HG02588 (cell line): ENCODE results near the gene CHMP5.

Source experiments
- ATAC-seq: cut with Tn5 transposase; IDR thresholded peaks from one replicate; pipeline ENCODE4 v1.9.1; 2021; ENCODE audit warnings: mild to moderate bottlenecking, moderate library complexity; ENCODE audit not compliant: unreplicated experiment

The CHMP5 gene

DNA sequence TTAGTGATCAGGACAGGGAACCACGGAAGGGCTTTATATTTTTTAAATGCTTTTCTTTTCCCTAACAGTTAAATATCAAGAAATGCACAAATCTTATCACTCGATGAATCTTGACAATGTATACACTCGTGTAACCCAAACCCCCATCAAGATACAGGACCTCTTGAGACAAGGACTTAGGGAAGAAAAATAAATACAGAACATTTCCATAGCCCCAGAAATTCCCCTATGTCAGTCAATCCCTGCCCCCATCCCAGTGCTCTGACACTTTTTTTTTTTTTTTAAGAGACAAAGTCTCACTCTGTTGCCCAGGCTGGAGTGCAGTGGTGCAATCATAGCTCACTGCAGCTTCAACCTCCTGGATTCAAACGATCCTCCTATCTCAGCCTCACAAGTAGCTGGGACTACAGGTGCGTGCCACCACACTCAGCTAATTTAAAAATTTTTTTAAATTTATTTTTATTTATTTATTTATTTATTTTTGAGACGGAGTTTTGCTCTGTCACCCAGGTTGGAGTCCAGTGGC, 22.2 kb upstream of the CHMP5 start:
- no peak for ATAC-seq

DNA sequence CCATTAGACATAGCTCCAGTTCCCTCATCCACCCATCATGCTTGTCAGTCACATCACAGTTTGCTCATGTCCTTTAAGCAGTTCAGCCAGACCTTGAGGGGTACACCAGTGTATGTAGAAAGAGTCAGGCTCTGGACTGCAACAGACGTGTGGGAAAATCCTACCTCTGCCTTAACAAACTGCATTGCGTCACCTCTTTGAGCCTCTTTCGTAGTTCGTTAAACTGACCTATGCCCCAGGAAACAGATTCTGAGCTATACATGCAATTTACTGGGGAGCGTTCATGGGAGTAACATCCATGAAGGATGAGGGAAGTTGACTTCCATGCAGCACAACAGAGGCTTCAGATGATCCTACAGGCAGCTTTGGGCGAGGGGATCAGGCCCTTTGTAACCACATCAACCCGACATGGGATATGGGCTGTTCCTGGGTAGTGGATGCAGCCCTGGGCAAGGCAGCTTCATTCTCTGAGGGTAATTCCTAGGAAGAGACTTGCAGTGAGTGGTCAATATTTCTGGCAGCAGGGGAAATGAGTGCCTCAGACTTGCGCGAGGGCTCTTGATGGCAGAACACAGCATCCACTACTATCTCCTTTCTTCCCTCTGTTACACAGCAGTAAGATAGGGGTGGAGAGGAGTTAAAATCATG, 20.6 kb upstream of the CHMP5 start:
- ATAC-seq = no peak

DNA sequence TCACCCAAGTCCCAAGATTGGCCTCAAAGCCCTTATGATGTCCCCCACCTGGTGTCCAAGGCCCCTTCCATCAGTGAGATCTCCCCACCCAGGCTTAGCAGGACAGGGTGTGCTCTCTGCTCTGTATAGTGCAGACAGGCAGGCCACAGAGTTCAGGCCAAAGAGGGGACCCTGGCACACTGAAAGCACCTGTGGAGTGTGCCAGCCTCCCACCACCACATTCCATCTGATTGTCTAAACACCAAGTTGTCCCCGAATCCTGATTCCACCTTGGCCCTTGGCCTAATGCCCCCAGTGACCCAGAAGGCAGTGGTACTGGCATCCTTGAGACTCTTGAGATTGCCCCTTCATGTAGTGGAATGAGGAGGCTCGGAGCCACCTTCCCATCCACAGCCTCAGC, 19.5 kb upstream of the CHMP5 start:
- no peak for ATAC-seq

DNA sequence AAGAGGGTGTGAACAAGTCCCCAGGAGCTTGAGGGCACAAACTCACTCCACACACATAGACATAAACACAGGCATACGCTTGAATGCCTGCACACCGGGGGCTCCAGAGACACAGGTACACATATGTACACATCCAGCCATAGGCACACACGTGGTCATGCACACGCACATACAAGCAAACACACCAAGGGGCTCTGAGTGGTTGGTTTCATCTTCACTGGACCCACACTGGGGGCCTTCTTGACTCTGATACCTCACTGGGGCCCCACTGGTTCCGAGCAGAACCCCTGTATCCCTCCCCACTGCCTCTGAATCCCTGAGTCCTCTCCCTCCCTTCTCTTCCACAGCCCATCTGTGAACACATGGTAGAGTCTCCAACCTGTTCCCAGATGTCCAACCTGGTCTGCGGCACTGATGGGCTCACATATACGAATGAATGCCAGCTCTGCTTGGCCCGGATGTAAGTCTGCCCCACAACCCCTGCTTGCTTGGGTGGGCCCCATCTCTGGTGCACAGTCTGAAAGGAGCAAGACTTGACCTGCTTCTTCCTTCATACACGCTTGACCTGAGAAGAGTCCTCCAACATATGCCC, 18.5 kb upstream of the CHMP5 start:
- ATAC-seq = no peak

DNA sequence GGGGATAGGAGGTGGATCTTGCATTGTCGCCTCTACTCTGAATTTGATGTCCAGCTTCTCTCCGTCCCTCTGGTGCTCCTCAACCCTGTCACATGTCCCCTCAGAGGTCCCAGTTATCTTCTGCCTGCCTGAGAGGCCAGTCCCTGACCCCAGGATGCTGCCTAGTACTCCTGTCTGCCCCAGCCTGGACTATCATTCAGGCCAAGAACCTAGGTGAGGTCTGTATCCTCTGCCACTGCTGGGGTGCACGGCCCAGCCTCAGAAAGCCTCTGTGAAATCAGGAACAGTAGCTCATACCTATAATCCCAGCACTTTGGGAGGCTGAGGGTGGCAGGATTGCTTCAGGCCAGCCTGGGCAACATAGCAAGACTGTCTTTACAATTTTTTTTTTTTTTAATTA, 16.2 kb upstream of the CHMP5 start:
- ATAC-seq = no peak

DNA sequence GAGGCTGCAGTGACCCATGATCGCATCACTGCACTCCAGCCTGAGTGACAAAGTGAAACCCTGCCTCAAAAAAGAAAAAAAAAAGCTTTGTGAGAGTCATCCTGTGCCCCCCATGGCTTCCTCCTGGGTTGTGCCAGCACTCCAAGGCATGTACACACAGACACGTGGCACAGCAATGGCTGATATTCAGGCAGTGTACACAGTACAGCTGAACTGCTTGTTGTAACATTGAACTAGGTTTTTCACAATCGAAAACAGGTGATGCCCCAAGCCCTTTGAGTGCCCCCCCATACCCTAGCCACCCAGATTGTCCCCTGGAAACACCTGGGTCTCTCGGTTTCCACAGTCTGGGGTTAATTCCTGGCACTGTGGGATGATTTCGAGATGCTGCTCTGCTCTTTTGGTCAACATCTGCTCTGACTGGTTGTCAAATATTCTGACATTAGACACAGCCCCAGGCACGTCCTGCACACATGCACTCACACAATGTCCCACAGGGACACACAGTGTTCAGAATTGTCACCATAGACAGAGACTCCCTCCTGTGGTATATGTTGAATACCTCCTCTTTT, 15.7 kb upstream of the CHMP5 start:
- ATAC-seq = peak; percentile 48

DNA sequence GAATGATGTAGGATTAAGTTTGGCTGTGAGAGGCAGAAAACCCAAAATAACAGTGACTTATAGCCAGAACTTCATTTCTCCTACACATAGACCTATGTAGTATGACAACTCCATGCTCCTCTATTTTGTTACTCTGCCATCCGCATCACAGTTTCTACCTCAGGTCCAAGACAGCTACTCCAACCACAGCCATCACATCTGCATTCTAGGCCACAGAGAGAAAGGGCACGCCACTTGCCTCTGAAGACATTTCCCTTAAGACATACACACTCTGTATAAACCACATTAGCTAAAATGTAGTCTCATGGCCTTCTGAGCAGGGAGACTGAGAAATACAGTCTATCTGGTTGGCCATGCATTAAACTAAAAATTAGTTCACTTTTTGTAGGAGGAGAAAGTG, 14.9 kb upstream of the CHMP5 start:
- no peak for ATAC-seq

DNA sequence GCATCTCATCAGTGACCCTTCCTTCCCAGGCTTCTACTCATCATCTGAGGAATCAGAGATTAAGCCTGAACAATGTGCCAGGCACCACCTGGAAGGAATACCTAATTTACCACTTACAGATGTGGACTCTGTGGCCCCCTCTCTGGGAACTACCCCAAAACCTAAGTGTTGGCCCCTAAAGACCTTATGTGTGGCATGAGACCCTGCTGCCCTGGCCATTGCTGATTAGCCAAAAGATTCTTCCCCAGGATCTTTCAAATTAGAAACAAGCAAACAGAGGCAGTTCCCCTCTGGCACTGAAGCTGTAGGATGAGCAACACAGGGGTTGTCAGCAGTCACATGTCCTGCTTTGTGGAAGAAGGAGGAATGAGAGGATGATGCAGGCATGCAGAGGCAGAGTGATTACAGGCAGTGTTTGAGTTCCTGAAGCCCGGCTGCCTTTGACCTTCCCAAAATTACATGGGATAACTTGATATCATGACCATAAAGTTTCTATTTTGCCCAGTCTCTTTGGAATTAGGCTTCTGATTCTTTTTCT, 14.3 kb upstream of the CHMP5 start:
- ATAC-seq = no peak

DNA sequence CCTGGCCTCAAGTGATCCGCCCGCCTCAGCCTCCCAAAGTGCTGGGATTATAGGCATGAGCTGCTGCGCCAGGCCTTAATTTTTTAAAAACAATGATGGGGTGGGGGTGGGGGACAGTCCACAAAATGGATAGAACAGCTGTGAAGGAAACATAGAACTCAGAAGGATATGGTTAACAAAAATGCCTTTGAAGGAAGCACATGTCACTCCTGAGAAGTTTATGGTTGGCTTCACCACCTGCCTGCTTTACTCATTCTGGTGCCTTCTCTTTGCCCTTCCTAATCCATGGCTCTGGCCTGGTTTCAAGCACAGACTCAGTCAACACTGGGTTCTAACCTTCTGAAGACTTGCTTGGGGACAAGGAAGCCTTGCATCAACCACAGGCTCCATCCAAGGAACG, 10.6 kb upstream of the CHMP5 start:
- ATAC-seq = no peak

DNA sequence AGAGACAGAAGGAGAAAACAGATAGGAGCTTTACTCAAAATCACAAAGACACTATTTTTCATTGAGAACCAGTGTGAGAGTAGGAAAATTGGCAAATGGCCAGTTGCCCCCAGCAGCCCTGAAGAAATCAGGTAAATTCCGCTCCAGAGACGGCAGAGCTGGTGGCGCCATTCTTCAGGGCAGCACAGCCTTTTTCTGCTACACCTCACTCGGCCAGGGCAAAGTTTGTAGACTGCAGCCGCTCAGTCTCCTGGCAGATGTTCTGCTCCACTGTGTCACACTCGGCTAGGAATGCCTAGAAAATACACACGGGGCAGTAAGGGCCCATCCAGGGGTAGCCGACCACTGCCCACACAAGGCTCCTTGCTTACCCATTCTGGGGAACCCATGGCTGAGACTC, 9.8 kb upstream of the CHMP5 start:
- ATAC-seq = no peak

DNA sequence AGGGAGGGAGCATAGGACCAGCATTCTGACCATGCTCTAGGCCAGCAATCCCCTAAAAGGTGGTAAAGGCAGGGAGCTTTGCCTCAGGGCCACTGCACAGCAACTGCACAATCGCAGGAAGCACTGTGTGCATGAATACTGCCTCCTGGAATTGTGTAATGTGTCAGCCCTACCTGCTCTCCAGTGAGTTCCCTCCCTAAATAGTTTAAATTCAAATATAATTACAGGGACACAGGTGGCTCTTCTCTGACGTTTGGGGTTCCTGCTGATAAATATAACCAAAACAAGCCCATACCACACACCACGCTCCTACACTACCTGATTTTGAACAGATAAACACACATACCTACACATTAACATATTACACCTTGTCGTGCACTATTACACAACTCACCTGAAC, 9.4 kb upstream of the CHMP5 start:
- no peak for ATAC-seq

DNA sequence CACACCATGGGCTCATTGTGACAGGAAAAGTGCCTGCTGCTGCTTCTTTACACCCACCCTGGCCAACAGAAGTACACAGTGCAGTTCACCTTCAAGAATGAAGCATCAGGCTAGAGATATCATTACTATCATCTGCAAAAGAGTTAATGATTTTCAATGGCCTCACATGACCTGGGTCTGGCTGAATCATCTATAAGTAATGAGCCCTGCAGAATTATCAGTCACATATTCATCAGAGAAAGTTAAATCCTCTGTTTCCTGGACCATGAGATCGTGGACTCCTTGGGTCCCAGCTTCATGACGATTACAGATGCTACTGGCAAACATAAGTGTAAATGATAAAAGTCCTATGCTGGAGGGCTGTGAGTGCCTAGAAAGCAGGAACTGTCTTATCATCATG, 8.6 kb upstream of the CHMP5 start:
- ATAC-seq = no peak

DNA sequence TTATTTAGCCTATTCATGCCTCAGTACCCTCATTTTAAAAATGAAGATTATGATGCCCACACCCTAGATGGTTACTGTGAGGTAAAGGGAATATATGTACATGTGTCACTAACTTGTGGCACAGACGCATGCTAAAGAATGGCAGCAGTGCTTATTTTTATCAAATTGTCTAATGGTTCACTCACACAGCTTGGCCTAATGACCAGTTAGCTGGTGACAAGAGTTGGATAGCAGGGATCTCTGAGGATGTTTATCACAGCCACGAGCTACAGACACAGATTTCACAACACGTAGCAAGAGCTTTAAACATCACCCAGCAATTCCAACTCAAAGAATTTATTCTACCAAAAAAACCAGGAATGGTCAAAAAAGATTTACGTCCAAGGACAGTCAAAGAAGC, 7.6 kb upstream of the CHMP5 start:
- no peak for ATAC-seq

DNA sequence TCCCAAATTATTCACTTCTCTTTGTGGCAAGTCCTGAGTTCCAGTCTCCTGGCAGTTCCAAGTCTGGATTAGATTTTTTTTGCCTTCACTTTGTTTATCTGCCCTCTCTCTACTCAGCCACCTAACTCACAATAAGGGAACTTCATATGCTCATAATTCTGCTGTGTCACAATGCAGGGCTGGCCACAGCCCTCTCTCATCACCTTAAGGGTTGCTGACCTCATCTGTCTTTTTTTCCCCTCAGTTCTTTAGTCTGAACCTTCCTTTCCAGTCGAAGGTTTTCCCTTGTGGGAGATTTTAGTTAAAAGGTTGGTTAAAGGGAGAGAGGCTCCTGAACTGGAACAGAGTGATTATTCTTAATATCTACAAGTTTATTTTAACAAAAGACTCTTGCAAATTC, 4.5 kb upstream of the CHMP5 start:
- ATAC-seq = no peak

DNA sequence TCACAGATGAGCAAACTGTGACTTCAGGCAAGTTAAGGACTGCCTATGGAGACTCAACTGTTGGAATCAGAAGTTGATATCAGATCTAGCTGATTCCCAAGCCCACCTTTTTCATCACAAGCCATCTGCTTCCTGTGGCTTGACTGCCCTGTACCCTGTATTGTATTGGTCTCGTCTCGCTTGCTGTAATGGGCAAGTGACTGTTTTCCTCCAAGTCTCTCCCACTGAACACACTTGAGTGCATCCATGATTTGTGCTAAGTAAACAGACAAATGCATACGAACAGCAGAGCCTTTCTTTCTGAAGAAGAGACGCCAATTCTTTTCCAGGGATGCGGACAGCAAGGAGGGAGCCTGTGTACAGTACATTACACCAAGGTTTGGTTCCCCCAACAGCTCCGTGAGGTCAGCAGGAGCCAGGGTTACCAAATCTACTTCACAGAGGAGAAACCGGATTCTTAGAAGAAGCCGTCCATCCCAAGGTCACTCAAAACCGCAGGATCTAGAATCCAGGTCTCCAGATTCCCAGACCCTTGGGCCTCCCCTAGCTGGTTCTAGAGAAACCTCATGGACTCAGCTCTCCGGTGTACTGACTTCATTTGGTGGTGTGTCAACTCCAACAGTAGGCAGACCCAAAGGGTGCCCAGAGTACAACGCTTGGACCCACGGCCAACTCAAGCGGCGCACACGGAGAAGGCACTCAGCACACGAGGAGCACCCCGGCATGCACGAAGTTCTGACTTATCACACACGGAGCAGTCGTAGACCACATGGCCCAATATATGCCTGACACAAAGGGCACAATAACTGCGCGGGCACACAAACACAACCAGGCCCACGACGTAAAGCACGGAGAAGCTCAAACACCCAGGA, 1.5 kb upstream of the CHMP5 start:
- ATAC-seq = peak; percentile 4

DNA sequence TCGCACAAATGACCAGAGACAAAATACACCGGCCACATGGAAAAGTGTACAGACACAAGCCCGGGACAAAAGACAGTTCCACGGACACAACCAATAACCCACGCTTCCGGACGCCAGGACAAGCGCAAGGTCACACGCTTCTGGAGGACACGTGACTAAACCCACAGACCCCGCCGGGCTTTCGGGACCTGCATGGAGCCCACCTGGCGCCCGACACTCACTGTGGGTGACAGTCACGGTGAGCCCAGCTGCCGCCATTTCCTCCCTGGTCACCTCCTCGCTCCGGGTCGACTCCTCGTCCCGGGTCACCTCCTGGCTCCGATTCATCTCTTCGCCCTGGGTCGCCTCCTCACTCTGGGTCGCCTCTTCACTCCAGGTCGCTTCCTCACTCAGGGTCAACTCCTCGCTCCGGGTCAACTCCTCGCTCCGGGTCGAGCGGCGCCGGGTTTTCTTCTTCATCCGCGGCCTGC, 811 bp upstream of the CHMP5 start:
- ATAC-seq = peak; percentile 30

DNA sequence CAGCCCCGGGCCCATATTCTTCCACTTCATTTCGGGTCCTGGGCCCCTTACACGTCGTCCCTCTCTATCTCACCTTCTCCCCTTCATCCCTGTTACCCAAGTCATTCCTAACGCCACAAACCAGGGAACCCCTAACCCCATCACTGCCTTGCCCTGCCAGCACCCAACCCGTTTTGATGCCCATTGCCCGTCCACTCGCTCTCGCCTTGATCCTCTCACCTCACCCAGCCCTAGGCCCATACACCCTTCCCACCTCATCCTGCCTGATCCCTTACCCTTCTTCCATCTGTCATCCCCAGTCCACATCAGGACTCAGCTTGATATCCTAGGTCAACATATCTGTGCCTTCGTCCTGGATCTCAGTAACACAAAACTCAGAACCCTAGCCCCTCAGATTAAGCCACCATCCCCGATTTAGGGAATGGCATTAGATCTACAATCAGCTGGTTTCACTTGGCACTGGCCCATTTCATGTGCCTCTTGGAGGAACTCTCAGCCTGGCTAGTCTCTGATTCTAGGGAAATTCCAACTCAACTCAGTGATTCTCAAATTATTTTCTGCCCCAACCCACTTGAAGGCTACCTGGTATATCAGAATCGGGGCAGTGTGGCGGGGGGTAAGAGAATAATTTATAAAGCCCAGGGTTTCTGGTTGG, 489 bp downstream of the CHMP5 start:
- ATAC-seq = no peak

DNA sequence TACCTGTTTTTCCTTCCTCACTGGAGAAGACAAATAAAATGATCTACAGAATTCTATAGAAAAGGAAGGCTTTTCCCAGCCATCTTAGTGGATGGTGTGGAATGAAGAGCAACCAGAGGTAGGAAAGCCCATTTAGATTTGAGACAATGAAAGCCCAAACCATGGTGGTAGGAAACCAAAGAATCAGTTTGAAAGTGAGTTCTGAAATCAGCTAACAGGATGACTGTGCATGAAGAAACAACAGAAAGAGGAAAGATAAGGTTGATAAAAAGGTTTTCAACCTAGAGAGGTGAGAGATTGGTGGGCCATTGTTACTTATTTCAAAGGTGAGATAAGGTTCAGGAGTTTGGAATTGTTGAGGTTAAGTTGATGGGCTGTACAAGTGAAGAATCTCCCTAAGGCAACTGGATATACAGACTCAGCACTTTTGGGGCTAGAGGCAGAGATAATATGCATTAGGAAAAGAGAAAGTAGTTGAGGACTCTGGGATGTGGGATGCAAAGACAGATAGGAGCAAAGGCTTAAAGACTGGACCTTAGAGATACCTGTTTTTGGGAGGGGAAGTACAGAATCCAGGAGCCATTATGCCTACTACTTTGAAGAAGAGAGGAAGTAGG, 2.4 kb downstream of the CHMP5 start:
- no peak for ATAC-seq

DNA sequence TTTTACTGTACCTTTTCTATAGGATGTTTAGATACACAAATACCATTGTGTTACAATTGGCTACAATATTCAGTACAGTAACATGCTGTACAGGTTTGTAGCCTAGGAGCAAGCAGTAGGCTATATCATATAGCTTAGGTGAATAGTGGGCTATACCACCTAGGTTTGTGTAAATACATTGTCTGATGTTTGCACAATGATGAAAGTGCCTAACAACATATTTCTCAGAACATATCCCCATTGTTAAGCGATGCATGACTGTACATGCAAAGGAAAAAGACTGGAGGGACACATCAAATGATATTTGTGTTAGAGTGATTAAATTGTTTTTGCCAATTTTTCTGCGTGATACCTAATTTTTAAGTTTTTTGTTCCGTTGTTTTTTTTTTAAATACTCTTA, 5.3 kb downstream of the CHMP5 start:
- no peak for ATAC-seq

DNA sequence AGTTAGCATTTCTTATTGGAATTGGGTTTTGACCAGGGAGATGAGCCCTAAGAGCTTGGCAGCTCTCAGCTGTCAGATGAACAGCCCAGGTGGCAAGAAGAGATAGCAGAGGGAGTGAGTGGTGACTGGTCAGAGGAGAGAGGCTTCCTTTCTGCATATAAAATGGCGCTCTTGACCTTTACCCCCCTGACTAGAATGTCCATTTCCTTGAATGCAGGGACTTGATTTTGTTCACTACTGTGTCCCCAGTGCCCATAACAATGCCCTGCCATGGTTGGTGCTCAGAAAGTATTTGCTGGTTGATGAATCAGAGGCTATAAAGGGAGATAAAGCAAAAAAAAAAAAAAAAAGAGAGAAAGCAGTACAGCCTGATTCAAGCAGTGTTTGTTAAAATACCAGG, 7.2 kb downstream of the CHMP5 start:
- no peak for ATAC-seq
